ENCODE data around the gene E4F1.
"Not testable (repeated sequence)": the region's sequence is repeated elsewhere in the genome, so short reads cannot be mapped to it uniquely, and the experiment has no call there.

E4F1 gene

DNA sequence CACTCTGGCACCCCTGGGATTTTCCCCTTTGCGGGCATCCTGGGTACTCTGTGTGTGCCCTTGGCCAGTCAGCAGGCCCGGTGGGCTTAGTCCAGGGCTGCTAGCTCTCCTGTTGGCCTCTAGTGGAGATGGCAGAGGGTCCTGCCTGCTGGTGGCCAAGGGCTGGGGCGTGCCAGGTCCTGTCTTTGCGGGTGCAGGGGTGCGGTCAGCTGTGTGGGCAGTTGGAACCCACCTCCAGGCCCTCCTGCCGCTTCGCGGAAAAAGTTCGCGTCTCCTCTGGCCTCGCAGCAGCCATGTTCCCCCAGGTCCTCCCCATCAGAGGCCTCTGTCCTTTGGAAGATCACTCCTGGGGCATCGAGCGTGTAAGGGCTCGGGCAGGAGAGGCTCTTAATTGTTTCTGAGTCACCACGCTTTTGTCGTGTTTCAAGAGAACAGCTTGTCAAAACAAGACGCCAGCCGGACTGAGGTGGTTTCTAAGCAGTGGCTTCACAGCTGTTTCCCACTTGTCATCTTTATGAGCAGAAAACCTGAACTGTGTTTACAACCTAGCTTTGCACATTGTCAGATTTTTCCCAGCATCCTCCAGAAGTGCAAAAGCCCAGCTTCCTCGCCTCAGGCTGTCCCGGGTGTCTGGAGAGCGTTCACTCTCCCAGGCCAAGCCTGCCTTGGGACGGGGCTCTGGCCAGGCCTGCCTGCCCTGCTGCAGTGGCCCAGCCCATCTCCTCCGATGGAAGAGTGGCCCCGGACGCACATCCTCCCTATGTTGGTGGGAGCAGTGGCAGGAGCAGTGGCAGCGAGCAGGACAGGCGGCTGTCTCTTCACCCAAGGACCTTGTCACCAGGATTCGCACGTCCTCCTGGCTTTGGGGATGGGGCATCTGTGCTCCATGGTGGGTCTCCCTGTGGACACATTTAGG is 7.9 kb downstream of the E4F1 start:
- no peak for DNase-seq (ENCODE audit: low spot score)

DNA sequence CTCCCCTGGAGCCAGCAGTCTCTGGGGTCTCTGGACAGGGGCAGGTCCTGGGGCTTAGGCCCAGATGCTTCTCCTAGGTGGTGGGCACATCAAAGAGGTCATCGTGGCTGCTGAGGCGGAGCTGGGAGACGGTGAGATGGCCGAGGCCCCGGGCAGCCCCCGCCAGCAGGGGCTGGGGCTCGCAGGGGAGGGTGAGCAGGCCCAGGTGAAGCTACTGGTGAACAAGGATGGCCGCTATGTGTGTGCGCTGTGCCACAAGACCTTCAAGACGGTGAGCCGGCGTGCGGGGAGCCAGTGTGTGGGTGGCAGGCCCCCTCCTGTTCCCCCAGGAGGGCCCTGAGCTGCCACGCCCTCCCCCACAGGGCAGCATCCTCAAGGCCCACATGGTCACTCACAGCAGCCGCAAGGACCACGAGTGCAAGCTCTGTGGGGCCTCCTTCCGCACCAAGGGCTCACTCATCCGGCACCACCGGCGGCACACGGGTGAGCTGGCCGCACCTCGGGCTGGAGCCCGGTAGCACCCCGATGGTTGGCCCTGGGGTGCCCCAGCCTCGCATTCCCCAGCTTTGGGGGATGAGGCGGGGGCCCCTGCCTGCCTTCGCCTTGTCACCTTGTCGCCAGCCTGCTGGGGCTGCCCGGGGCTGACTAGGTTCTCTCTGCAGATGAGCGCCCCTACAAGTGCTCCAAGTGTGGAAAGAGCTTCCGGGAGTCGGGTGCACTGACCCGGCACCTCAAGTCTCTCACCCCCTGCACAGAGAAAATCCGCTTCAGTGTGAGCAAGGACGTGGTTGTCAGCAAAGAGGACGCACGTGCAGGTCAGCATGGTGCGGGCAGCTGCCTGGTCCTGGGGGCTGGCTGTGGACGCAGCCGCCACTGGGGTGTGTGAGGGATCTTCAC is 9.0 kb downstream of the E4F1 start:
- DNase-seq (ENCODE audit: low spot score) = no peak

DNA sequence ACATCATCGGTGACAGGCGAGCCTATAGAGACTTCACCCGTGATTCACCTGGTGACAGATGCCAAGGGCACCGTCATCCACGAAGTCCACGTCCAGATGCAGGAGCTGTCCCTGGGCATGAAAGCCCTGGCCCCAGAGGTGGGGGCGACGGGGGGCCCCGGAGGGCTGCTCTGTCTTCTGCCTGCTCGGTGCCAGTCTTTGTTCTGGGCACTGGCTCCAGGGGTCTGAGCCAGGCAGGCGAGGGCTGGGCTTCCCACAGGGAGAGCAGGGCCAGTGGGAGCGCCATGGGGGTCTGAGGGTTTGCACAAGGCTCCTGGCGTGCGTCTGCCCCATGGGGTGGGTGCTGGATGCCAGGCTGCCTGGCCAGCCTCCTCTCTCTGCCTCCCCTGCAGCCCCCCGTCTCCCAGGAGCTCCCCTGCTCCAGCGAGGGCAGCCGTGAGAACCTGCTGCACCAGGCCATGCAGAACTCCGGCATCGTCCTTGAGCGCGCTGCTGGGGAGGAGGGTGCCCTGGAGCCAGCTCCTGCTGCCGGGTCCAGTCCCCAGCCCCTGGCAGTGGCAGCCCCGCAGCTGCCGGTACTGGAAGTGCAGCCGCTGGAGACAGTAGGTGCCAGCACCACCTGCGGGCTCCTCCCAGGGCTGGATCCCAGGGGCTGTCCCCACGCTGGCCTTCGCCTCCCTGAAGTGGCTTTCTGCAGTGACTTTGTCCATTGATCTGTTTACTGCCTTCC is 9.8 kb downstream of the E4F1 start:
- DNase-seq (ENCODE audit: low spot score) = no peak

DNA sequence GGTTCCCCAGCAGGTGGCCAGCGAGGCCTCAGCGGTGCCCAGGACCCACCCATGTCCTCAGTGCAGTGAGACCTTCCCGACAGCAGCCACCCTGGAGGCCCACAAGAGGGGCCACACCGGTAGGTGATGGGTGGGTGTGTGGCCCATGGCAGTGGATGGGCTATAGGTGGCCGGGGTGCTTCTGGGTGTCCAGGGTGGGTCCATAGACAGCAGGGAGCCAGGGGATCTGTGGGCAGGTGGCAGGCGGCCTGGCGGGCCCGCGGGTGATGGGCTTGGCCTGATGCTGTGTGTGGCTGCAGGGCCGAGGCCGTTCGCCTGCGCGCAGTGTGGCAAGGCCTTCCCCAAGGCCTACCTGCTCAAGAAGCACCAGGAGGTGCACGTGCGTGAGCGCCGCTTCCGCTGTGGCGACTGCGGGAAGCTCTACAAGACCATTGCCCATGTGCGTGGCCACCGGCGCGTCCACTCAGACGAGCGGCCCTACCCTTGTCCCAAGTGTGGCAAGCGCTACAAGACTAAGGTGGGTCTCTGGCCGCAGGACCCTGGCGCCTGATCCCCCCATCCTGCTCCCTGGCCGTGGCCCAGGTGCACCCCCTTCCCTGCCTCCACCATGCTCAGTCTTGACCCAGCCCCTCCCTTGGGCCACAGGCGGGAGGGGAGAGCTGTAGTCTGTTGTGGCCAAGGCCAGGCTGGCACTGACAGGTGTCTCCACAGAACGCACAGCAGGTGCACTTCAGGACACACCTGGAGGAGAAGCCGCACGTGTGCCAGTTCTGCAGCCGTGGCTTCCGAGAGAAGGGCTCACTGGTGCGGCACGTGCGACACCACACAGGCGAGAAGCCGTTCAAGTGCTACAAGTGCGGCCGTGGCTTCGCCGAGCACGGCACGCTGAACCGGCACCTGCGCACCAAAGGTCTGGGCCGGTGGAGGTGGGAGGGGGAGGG is 10.8 kb downstream of the E4F1 start:
- no peak for DNase-seq (ENCODE audit: low spot score)

DNA sequence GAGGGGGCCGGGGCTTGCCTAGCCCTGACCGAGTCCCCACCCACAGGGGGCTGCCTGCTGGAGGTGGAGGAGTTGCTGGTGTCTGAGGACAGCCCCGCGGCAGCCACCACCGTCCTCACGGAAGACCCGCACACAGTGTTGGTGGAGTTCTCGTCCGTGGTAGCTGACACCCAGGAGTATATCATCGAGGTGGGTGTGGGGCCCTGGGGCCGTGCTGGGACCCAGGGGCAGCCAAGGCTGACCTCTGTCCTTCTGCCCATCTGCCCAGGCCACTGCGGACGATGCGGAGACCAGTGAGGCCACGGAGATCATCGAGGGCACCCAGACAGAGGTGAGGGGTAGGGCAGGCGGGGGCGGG is 11.4 kb downstream of the E4F1 start:
- no peak for DNase-seq (ENCODE audit: low spot score)

DNA sequence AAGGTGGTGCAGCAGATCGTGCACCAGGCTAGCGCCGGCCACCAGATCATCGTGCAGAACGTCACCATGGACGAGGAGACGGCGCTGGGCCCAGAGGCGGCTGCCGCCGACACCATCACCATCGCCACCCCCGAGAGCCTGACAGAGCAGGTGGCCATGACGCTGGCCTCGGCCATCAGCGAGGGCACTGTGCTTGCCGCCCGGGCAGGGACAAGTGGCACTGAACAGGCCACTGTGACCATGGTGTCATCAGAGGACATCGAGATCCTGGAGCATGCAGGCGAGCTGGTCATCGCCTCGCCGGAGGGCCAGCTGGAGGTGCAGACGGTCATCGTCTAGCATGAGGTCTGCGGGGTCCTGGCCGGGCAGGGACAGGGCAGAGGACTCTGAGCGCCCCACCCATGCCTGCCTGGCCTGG is 11.9 kb downstream of the E4F1 start:
- DNase-seq (ENCODE audit: low spot score) = no peak

DNA sequence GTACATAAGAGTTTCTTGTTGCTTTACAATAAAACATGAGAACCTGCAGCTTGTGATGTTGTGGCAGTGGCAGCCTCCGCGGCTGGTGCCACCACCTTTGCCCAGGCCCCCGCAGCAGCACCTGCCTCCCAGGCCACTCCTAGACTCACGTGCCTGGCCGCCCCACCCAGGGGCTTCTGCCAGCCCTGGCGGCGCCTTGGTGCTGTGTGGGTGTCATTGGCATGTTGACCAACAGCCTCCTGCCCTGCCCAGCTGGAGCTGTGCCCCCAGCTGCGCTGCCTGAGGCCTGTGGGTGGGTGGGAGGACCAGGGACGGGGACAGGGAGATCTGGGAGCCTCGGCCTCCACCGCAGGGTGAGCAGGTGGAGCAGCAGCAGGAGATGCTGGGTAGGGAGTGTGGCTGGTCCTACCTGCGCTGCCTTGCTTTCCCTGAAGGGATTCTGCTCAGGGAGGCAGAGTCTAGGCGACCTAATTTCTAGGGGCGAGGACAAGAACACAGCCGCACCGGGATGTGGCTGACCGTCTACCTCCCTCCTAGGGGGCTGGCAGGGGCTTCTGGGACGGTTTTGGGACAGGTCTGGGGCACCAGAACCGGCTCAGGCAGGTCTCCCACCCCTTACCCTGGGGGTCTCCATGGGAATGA is 12.4 kb downstream of the E4F1 start:
- DNase-seq (ENCODE audit: low spot score) = no peak

DNA sequence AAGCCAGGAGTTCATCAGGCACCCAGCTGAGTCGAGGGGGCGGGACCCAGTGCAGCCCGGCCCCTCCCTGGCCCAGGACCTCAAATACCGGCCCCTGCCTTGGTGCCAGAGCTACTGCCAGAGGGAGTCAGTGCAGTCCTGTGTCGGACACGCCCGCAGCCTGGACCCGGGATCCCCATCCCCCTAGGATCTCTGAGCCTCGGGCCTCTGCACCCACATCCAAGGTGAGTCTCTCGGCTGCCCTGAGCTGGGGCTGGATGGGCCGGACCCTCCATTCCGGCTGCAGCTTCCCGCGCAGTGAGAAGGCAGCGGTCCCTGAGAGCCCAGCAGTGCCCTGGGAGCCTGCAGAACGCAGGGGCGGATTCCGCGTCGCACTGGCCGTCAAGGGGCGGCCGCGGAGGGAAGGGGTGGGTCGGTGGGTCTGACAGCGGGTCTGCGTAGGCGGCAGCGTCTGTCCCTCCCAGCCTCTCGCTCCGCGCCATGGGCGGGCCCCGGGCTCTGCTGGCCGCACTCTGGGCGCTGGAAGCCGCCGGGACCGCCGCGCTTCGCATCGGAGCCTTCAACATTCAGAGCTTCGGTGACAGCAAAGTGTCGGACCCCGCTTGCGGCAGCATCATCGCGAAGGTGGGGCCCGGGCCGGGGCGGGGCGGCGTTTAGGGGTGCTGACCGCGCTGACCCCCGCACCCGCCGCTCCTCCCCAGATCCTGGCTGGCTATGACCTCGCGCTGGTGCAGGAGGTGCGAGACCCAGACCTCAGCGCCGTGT is 13.1 kb downstream of the E4F1 start, which contains the start of gene DNASE1L2:
TSS of gene DNASE1L2 (plus strand) at position 108 of the 765 bp plus-strand sequence. CDS start at position 481, 373 bp downstream.
- peak; percentile 75 for DNase-seq (ENCODE audit: low spot score)

DNA sequence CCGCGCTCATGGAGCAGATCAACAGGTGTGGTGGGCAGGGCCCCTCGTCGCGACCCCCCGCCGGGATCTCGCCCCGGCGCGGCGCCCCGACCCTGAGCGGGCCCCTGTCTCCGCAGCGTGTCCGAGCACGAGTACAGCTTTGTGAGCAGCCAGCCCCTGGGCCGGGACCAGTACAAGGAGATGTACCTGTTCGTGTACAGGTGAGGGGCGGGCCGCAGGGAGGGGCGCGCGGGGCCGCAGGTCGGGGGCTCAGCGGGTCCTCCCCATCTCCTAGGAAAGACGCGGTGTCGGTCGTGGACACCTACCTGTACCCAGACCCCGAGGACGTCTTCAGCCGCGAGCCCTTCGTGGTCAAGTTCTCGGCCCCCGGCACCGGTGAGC is 13.7 kb downstream of the E4F1 start:
- DNase-seq (ENCODE audit: low spot score) = no peak

DNA sequence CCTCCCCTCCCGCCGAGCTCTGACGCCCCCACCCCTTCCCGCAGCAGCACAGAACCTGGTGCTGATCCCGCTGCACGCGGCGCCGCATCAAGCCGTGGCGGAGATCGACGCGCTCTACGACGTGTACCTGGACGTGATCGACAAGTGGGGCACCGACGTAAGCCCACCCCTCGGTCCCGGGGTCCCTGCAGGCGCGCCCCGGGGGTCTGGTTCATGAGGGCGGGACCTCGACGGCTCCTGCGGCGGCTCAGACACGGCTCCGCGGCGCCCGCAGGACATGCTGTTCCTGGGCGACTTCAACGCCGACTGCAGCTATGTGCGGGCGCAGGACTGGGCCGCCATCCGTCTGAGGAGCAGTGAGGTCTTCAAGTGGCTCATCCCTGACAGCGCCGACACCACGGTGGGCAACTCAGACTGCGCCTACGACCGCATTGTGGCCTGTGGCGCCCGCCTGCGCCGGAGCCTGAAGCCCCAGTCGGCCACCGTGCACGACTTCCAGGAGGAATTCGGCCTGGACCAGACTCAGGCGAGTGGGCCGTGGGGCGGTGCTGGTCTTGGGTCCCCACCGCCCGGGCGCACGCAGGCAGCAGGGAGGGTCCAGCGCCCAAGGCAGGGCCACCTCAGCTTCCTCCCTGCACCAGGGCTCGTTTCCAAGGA is 14.2 kb downstream of the E4F1 start:
- DNase-seq (ENCODE audit: low spot score) = peak; percentile 22

DNA sequence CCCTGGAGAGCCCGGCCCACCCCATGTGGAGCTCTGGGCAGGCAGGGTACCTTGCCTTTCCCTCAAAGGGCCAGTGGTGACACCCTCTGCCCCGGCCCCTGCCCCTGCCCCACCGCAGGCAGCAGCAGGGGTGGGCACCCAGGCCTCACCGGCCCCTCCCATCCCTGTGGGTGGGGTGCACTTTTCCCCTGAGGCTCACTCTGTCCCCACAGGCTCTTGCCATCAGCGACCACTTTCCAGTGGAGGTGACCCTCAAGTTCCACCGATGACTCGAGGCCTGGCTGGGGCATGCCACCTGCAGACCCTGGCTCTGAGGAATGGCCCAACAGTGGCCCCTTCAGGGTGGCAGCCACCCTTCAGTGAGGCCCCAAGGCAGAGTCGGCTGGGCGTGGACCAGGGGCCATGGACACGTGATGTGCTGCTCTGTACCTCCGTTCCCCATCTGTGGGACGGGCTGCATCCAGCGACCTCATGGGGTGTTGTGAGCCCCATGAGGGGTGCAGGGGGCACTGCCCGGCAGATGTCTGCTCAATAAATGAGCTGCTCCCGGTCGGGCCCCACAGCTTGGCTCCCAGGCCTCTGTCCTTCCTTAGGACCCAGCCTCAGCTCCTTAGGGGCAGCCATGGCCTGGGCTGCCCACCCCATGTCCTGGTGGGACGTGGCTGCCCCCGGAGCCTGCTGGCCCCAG is 14.9 kb downstream of the E4F1 start:
- no peak for DNase-seq (ENCODE audit: low spot score)

DNA sequence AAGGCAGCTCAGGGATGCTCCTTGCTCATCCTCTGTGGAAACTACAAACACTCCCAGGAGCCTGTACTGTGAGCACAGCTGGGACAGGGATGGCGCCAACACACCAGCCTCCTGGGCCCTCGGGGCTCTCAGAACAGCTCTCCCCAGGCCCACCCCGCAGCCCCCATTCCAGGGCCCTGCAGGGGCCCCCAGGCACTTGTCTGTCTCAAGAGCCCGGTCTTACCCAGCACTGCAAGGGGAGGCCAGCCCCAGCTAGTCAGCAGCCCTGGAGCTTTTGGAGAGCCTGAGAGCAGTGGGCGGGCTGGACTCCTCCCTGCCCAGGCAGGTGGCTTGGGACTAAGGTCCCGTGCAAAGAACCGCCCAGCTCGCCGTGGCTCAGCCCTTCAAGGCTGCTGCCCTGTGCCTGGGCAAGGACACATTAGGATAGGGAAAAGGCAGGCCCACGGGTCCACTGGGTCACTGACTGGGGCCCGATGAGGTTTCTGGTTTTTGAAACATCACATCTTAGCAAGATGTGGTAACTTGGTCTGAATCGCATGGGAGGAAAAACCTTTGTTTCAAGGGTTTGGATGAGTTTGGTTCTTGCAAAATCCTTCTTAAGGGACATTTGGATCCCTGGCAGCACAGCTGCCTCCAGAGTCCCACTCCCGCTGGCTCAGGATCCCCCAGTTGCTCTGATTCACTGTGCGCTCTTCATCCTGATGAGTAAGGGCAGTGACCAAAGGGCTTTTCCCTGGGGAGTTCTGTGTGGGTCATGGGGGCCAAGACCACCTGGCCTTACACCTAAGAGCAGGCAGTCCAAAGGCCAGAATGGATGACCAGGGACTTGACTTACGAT is 15.7 kb downstream of the E4F1 start:
- DNase-seq (ENCODE audit: low spot score) = no peak

DNA sequence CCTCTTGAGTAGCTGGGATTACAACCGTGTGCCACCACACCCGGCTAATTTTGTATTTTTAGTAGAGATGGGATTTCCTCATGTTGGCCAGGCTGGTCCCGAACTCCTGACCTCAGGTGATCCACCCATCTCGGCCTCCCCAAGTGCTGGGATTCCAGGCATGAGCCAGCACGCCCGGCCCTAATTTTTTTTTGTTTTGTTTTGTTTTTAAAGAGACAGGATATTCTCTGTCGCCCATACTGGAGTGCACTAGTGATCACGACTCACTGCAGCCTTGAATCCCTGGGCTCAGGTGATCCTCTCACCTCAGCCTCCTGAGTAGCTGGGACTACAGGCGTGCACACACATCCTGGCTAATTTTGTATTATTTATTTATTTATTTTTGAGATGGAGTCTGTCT is 16.9 kb downstream of the E4F1 start:
- not testable (repeated sequence) for DNase-seq (ENCODE audit: low spot score)

DNA sequence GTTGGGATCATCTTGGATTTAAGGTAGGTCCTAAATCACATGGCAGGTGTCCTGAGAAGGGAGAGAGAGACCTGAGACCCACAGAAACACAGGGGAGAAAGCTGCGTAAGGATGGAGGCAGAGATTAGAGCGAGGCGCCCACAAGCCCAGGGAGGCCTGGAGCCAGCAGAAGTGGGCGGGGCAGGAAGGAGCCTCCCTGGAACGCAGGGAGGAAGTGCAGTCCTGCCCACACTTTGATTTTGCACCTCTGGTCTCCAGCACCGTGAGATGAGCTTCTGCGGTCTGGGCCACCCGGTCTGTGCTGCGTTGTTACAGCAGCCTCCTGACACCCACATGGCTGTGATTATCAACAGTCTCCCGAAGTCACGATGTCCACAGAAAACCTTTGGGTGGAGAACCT is 19.2 kb downstream of the E4F1 start:
- no peak for DNase-seq (ENCODE audit: low spot score)

DNA sequence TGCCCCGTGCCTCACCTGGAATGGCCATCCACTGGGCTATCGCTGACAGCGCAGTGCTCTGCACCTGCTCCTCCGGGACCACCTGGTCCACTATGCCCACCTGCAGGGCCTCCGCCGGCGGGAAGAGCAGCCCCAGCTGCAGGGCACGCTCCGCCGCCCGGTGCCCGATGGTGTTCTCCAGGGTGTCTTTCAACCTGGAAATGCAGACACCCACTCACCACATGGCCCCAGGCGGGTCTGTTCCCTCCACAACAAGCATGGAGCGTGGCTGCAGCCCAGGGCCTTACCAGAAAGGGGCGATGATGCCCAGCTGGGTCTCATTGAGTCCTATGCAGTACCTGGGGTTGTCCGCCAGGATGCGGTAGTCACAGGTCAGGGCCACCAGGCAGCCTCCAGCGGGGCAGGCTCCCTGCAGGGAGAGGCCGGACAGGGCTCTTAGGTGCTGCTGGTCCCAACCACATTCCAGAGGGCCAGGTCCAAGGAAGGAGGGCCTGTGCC is 19.7 kb downstream of the E4F1 start:
- DNase-seq (ENCODE audit: low spot score) = no peak

DNA sequence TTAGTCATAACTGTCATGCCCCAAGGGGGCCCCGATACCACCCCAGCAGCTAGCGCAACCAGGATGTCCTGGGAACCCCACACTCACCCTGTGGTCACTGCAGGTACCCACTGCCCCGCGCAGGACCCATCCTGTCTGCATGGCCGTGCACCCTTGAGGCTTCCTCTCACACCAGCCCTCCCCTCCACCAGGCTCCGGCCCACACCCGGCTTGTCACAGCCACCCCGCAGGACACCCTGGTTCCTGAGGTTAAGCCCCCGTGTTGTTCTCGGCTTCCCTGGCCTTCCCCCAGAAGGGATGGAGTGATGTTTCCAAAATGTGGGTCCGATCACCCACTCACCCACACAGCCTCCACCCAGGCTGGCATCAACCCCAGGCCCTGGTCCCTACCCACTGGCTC is 20.4 kb downstream of the E4F1 start:
- no peak for DNase-seq (ENCODE audit: low spot score)

DNA sequence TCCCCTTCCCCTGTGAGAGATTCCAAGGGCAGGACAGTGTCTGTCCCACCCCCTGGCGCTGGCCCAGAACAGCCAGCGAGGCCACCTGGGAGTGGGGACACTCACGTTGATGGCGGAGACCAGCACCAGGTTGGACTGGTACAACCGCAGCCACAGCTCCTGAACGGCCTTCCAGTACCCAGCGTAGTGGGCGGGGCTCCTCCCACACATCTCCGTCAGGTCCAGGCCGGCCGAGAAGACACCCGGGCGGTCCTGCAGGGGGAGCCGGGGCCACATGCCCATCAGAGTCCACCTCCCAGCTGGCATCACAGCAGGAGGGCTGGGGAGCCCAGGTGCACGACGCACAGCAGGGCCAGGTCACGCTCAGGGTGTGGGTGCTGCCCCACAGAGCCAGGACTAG is 20.9 kb downstream of the E4F1 start:
- DNase-seq (ENCODE audit: low spot score) = no peak

Measured in AG08396 (cell line).